WERI-Rb-1 (cell line): ENCODE results near the gene SEMA5A.

Experiments used
- DNase-seq: peaks from one replicate; pipeline ENCODE4 v3.0.0-alpha.2; 2020
- H3K27ac ChIP-seq: fragments of 250-450 bp; sonication (Bioruptor Pico); 2 replicates; pipeline ENCODE4 v1.5.1; 2020; ENCODE audit warnings: mild to moderate bottlenecking, moderate library complexity
- H3K27me3 ChIP-seq: fragments of 250-450 bp; sonication (Bioruptor Pico); 2 replicates; pipeline ENCODE4 v1.5.1; 2021; ENCODE audit warnings: mild to moderate bottlenecking, low read depth, moderate library complexity; ENCODE audit not compliant: insufficient read depth, severe bottlenecking
- H3K36me3 ChIP-seq: fragments of 250-450 bp; sonication (Bioruptor Pico); 2 replicates; pipeline ENCODE4 v1.5.1; 2020; ENCODE audit warnings: mild to moderate bottlenecking, moderate library complexity
- H3K4me3 ChIP-seq: 2 replicates; pipeline ENCODE4 v1.5.1; 2011; ENCODE audit warnings: low read depth, mild to moderate bottlenecking, control low read depth, low read length
- H3K9me3 ChIP-seq: fragments of 250-450 bp; sonication (Bioruptor Pico); 2 replicates; pipeline ENCODE4 v1.5.1; 2021; ENCODE audit warnings: mild to moderate bottlenecking, moderate library complexity; ENCODE audit not compliant: severe bottlenecking
- CTCF ChIP-seq: IDR thresholded peaks from 2 replicates; pipeline ENCODE4 v1.5.1; 2011; ENCODE audit warnings: low read depth, mild to moderate bottlenecking, control low read depth, inconsistent platforms, low read length

Gene SEMA5A

GRCh38 chr5:9197881-9198260 lies 348.0 kb downstream of the SEMA5A start:
- TF ChIP-seq CTCF = no peak
- Histone ChIP-seq H3K27ac (no peak overlapping the region), H3K4me3 (no peak overlapping the region), H3K36me3 (no peaks in the 10 kb centered on the region), H3K9me3 (no peaks in the 10 kb centered on the region), H3K27me3 (no peaks in the 10 kb centered on the region)
- DNase-seq = no peak

GRCh38 chr5:9196403-9197227 lies 349.3 kb downstream of the SEMA5A start:
- Histone ChIP-seq H3K9me3 (no peaks in the 10 kb centered on the region), H3K4me3 (no peak overlapping the region), H3K36me3 (no peaks in the 10 kb centered on the region), H3K27me3 (no peaks in the 10 kb centered on the region), H3K27ac (no peak overlapping the region)
- no peak for DNase-seq
- TF ChIP-seq CTCF = no peak

GRCh38 chr5:9194509-9194908 lies 351.4 kb downstream of the SEMA5A start:
- H3K9me3 ChIP-seq = no peaks in the 10 kb centered on the region
- H3K36me3 ChIP-seq = no peaks in the 10 kb centered on the region
- H3K27ac ChIP-seq = no peak overlapping the region
- no peaks in the 10 kb centered on the region for H3K27me3 ChIP-seq
- no peak for DNase-seq
- no peak for TF ChIP-seq CTCF
- no peak overlapping the region for H3K4me3 ChIP-seq

- H3K4me3 ChIP-seq = no peak overlapping the region
- H3K9me3 ChIP-seq = no peaks in the 10 kb centered on the region
- H3K27ac ChIP-seq = no peak overlapping the region
- H3K27me3 ChIP-seq = no peaks in the 10 kb centered on the region
- TF ChIP-seq CTCF = no peak
- H3K36me3 ChIP-seq = no peaks in the 10 kb centered on the region
- no peak for DNase-seq
These were observed 353.6 kb downstream of the SEMA5A start for GRCh38 chr5:9192266-9192665.

- H3K36me3 ChIP-seq = no peaks in the 10 kb centered on the region
- no peaks in the 10 kb centered on the region for H3K9me3 ChIP-seq
- no peak overlapping the region for H3K27ac ChIP-seq
- no peak for DNase-seq
- no peaks in the 10 kb centered on the region for H3K27me3 ChIP-seq
- no peak for TF ChIP-seq CTCF
- no peak overlapping the region for H3K4me3 ChIP-seq
These were observed 356.2 kb downstream of the SEMA5A start for GRCh38 chr5:9189681-9190080.

- no peaks in the 10 kb centered on the region for H3K36me3 ChIP-seq
- H3K9me3 ChIP-seq = no peaks in the 10 kb centered on the region
- H3K27ac ChIP-seq = no peak overlapping the region
- DNase-seq = no peak
- H3K4me3 ChIP-seq = no peak overlapping the region
- no peaks in the 10 kb centered on the region for H3K27me3 ChIP-seq
- no peak for TF ChIP-seq CTCF
These were observed 356.9 kb downstream of the SEMA5A start for GRCh38 chr5:9188956-9189355.
